Activated naive CD8-positive, alpha-beta T cell treated with anti-CD3 and anti-CD28 coated beads, Interleukin-2, amount 50 U/mL, for 16 hours (primary cell): Measurements from ENCODE around the gene KANSL1.
A peak's percentile ranks its signal among the peaks of the same experiment; 100 is the strongest.

Experiments
- DNase-seq: peaks from one replicate; pipeline ENCODE4 v3.0.0-alpha.2; 2020; ENCODE audit warnings: low read depth, low spot score

The KANSL1 gene

DNA sequence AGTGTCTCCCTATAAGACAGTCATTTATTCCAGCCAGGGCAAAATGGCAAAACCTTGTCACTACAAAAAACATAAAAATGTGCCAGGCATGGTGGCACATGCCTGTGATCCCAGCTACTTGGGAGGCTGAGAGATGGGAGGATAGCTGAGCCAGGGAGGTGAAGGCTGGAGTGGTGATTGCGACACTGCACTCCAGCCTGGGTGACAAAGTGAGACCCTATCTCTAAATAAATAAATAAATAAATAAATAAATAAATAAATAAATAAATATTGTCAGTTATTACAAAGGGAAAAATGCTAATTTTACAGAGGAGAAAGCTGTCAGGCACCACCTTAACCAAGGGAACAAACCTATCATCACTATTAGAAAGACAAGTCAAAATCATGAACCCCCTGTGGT lies 118.7 kb downstream of the KANSL1 start:
- no peak for DNase-seq

DNA sequence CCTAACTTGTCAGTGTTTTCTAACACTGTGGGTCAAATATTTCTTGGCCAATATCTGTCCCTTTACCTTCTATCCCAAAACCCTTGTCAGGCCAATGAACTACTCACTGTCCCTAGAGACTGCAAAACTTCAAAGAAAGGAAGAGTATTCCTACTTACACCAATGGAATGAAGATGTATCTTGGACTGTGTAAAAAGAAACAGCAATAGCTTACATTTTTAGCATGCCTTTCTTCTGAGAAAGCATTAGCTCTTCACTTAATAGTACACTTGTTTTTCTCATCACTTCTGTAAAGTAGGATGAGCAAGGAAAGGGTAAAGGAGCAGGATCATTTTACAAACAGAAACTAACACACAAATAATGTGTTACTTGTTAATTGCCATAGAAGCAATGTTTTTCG lies 120.2 kb downstream of the KANSL1 start:
- no peak for DNase-seq

DNA sequence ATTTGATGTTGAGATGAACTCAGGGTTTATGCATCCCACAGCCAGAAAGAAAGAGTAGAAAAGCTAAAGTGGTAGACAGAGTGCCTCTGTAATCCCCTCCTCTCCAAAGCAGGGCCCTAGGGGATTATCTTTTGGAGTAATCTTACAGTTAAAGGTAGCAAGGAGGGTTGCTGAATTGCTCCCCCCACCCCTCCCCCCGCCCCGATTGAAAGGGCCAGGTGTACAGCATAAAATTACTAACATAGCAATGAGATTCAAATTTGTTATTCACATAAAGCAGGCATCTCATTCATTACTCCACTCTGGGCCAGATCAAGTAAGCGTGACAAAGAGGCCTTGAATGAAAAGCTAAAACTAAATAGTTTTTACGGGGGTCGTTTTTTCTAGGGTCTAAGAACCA lies 121.4 kb downstream of the KANSL1 start:
- DNase-seq: no peak

DNA sequence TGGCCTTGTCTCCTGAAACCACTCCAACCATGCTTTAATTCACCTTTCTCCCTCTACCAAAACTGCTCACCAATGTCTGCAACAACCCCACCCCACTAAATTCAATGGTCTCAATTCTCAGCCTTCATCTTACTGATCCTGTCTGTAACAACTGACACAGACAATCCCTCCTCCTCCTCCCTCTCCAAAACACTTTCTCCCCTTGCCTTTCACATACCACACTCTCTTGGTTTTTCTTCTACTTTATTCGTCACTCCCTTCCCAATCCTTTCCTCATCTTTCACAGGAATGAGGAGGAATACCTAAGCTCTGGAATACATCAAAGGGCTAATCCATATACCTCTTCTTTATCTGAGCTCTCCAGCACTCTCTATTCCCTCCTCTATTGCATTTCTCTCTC lies 128.8 kb downstream of the KANSL1 start:
- no peak for DNase-seq

DNA sequence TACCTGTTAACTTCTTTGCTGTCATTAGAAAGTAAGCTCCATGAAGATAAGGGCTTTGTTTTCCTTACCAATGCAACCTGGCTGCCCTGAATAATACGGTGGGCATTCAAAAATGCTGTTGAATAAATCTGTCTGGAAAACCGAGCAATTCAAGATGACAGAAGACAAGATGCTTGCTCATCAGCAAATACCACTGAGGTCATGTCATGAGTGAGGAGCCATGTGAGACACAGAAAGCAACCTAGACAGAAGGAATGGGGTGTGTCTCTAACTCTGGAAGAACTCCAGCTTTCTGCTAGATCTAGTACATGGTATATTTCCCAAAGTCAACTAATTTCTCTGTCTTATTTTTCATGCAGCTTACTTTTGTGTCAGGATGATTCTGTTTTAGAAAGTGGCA lies 130.0 kb downstream of the KANSL1 start:
- DNase-seq: no peak

DNA sequence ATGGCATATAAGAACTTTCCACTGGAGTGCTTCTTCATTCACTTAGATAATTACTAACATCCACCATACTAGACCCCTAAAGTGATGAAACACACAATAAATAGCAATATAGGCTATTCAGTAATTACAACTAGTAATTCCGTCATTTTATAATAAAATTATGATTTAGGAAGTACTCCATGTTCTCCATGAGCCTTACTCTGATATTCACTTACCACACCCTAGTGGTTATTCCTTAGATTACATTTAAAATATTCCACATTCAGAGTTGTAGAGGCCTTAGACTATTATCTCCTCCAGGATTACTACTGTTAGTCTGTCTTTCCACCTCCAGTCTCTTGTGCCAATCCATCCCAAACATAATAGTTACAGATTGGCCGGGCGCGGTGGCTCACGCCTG lies 131.8 kb downstream of the KANSL1 start:
- DNase-seq: no peak

DNA sequence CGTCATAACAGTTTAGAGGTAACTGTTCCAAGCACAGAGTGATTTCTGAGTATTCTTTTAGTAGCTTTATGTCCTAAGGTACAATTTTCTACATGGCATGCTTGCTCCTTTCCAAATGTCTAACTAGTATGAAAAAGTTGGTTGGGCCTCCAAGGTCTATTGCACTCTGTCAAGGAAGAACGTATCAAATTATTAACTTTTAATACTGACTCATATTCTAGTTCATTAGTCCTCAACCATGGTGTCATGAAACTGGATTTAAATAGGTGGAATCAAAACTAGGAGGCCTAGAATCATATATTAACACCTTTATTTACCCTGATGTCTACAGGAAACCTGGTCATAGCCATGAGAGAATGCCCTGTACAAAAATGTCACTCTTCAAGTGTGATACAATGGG lies 132.8 kb downstream of the KANSL1 start:
- DNase-seq: no peak

DNA sequence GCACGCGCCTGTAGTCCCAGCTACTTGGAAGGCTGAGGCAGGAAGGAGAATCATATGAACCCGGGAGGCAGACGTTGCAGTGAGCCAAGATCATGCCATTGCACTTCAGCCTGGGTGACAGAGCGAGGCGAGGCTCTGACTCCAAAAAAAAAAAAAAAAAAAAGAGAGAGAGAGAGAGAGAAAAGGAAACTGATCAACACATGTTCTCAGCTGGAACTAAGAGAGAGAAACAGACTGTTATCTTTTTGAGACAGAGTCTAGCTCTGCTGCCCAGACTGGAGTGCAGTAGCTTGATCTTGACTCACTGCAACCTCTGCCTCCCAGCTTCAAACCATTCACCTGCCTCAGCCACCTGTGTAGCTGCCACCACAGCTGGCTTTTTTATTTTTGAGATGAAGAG lies 133.7 kb downstream of the KANSL1 start:
- DNase-seq: no peak

DNA sequence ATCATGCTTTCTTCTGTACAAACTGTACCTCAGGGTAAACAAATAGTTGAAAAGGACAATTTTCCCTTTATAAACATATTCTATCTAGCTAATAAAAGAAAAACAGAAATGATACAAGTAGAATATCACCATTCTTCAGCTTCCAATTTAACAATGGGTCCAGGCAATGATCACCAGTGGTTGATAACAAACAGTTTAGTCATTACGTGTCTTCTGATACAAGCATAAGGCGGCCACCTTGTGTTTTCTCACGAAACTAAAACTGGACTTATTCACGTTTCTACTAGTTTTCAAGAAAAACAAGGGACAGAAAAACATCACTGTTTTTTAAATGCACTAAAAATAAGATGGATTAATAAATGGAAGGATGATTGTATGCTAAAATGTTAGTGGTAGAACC lies 135.9 kb downstream of the KANSL1 start:
- no peak for DNase-seq

DNA sequence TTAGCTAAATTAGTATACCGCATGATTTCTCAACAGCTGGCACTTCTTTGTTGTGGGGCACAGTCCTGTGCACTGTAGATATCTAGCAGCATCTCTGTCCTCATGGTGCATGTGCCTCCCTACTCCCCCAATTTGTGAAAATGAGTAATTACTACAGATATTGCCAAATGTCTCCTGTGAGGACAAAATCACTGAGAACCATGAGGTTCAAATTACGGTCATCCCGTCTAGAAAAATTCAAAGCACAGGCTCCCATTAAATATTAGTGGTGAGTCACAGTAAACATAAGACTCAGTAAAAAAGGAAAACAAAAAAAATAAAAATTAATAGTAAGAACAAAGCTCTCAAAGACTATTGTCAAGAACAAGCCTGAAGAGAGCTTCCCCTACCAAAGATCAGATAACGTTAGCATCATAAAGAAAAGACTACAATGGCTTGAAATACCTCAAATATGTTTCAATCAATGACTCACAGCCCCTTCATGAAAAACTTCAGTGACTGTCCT lies 136.4 kb downstream of the KANSL1 start:
- DNase-seq: no peak

DNA sequence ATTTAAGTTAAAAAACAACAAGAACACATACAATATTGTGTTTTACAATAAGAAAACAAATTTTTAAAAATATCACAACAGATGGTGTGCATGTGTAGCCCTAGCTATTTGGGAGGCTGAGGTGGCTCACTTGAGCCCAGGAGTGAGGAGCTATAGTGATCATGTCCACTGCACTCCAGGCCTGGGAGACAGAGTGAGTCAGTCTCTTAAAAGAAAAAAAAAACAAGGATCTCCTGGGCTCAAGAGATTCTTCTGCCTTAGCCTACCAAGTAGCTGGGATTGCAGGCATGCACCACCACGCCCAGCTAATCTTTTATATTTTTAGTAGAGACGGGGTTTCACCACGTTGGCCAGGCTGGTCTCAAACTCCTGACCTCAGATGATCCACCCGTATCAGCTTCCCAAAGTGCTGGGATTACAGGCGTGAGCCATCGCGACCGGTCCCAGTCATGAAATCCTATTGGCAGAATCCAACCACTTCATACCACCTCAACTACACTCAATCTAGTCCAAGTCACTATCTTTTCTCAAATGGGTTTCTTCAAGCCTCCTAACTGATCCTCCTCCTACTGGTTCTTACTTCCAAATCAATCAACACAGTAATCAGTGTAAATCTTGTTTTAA lies 139.2 kb downstream of the KANSL1 start:
- no peak for DNase-seq

DNA sequence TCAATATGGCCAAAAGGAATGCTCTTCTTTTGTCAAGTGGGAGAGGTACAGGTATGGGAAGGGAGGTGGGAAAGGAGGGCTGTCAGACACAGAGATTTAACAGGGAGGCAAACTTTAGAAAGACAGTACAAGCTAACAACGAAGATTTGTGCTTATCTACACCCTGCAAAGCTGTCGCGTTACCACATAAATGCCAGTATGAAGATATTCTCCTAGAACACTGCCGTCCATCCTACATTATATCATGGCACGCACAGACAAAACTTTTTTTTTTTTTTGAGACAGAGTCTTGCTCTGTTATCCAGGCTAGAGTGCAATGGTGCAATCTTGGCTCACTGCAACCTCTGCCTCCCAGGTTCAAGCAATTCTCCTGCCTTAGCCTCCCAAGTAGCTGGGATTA lies 143.6 kb downstream of the KANSL1 start:
- no peak for DNase-seq

DNA sequence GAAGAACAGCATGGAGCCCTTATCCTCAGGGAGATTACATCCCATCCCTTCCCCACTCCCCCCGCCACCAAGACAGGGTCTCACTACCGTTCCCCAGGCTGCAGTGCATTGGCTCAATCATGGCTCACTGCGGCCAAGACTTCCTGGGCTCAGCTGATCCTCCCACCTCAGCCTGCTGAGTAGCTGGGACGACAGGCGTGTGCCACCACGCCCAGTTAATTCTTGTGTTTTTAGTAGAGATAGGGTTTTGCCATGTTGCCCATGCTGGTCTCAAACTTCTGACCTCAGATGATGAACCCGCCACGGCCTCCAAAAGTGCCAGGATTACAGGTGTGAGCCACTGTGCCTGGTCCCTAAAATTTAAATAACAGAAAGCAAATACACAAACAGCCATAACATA lies 145.4 kb downstream of the KANSL1 start:
- DNase-seq: no peak

DNA sequence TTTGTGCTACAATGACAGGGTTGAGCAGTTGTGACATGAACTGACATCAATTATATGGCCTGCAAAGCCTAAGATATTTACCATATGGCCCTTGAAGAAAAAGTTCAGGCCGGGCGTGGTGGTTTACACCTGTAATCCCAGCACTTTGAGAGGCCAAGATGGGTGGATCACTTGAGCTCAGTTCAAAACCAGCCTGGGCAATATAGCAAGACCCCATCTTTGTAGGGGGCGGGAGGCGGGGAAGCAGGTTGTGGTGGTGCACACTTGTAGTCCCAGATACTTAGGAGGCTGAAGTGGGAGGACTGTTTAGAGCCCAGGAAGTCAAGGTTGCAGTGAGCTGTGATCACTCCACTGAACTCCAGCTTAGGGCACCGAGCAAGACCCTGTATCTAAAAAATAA lies 145.8 kb downstream of the KANSL1 start:
- no peak for DNase-seq

DNA sequence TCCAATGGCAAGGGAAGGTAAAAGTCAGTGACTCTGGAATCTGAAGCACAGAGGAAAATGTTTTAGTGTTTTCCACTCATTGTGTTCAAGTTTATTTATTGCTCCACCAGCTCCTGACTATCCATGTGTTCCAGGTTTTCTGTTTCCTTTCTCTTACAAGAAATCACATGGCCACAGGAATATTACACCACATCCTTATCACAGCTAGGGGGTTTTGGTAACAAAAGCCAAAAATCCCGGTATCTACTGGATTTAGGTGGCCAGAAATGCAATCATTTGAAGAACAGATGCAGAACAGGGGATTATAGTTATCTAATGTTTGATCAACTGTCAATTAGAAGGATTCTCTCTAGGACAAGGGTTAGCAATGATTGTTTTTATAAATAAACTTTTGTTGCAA lies 146.3 kb downstream of the KANSL1 start:
- DNase-seq: no peak

DNA sequence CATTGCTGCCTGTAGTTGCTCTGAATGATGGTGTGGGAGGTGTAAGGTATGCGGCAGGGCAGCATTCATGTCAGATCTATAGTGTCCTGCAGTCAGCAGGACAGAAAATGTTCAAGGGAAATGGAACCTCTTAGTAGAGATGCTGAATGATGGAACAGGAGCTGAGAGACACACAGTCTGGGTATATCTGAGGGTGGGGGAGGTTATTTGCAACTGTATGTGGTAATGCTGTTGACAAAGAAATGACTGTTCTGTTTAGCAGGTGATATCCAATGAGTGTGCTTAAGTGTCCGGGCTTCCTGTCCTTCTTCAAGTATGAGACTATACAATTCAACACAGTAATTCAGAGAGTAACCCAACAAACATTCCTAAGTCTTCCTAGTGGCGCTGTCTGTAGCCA lies 147.6 kb downstream of the KANSL1 start:
- no peak for DNase-seq

DNA sequence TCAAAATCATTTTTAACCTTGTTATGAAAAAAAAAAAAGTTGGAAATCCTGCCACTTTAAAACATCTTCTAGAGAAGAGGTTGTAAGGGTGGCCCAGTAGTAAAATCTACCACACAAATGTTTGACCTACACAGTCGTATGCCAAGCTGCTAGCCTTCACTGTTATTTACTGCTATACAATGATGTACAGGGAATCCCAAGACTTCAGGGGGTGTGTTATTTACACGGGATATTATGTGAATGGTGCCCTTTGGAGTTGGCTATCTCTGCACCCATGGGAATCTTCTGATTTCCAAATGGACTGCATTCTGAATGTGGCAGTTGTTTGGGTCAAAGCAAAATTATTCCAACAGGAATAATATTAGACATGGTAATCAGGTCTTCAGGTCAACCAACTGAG lies 148.2 kb downstream of the KANSL1 start:
- no peak for DNase-seq

DNA sequence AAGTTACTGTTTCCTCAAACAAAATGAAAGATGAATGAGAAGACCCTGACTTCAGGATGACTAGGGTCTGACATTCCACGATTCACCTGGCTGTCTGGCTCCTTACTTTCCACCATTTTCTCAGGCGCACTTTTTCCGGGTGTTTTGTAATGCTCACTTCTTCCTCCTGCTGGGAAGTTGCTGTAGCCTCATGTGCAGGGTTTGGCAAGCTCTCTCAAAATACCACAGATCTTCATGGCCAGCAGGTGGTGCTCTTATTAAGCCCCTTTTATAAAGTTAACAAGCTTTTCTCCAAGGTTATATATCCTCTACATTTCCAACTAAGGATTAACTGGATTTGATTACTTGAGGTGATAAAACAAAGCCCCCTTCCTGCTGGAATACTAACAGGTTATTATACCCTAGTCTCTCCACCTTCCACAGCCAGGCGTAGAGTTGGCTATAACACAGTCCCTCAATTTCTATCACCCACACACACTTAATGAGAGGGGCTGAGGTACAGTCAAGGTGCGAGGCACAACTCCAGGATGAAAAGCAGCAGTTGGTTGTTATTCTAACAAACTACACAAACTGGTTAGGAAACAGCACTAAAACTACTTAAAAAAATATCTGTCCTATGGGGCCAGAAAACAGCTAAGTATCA lies 148.8 kb downstream of the KANSL1 start:
- peak; percentile 14 for DNase-seq

DNA sequence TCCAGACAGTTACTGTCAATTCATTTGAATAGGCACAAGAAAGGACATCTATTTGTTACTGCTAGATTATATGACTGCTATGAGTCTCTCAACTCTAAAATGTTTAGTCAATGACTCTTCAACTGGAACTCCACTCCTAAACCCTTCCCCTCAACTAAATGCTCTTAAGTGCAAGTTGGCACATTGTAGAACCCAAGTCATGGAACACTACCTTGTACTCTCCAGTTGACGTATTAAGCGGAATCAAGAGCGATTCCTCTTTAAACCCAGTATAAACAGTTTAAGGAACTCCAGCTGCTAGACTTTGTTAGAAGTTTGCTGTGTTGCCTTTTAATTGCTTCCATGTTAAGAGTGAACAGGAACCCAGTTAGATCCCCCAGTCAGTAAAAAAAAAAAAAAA lies 149.6 kb downstream of the KANSL1 start:
- DNase-seq: no peak

DNA sequence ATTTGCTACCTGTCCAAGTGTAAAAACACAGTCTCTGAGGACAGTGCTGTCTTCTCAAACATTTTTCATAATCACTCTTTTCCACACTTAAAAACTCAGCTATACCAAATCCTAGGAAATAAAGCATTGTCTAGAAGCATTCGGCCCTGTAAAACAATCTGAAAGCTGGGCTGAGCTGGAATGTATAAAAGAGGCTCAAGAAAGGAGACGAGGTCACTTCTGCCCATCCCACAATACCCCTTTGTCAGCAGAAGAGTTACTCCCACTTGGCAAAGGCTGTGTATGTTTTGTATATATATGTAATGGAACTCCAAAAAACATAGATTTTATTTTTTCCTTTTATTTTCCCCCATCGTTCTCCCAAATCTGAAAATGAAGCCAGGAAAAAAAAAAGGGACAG lies 150.3 kb downstream of the KANSL1 start:
- DNase-seq: no peak

DNA sequence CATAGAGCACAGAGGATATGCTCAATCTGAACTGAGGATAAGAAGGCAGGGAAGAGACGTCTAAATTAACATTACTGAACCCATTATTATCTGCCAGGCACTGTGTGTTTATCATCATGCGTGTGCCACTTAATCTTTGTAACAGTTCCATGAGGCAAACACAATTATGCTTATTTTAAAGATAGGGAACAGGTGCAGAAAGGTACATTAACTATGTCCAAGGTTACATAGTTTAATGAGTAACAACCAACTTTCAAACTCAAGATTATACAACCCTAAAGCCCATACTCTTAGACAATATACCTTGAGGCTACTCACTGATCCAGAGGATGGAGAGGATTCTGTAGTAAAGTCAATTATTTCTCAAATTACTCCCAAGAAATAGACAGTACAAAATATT lies 151.0 kb downstream of the KANSL1 start:
- no peak for DNase-seq

DNA sequence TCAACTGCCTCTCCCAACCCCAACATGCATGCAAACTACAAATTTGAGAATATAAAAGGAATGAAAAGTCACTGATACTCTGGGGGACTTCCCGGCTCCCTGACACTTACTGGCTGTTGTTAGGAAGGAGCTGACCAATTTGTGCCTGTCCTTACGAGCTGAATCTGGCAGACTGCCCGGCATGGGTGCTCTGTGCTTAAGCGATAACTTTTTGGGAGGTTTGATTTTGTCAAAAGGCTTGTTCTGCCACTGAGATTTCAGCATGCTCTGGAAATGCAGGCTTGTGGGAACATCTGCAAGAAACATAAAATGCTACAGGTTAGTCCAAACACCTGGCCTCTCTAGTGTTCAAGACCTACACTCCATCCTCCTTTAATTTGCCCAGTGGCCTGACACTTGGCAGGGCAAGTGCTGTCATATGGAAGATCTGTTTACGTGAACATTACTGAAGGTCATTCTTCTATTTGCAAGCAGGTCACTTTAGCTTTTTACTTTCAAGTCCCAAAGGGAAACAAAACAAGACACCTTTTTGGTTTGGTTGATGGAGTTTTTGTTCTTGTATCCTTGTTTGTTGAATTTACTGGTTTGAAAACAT lies 153.5 kb downstream of the KANSL1 start:
- DNase-seq: no peak

DNA sequence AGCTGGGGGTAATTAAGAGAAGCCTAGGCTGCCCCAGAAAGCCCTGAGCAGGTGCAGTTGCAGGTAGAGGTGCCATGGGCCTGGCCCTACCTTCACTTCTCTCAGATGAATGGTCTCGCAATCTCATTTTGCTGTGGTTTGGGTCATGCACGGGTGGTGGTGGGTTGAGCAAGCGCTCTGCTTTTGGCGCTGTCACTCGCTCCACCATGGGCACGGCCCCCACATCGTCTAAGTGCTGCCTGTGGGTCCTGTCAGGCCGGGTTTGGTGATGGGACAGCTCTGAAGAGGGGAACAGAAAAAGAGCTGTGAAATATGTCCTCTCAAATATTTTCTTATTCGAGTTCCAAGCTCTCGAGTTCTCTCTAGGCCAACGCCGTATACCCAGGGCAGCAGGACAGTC lies 154.3 kb downstream of the KANSL1 start:
- no peak for DNase-seq
